Measurements from ENCODE around the gene NAA60.

The NAA60 gene

GRCh38 chr16:3443108-3444031 is at the start of gene NAA60, which contains the start of gene ZNF597:
Gene NAA60 (plus strand): TSS chr16:3443680. CDS start chr16:3476228, 32,548 bp downstream.
Gene ZNF597 (minus strand): TSS chr16:3443504. CDS start chr16:3443153, 351 bp downstream.
- peak; percentile 88 for DNase-seq (ENCODE audit: low spot score)

GRCh38 chr16:3400446-3400778 is 43.1 kb upstream of the NAA60 start:
- peak; percentile 4 for DNase-seq (ENCODE audit: low spot score)

GRCh38 chr16:3400779-3401688 is 42.4 kb upstream of the NAA60 start, which contains the start of the genes ZNF174 and ZSCAN32:
Gene ZNF174 (plus strand): TSS chr16:3401215. CDS start chr16:3402005, 790 bp downstream.
Gene ZSCAN32 (minus strand): TSS chr16:3401004. CDS start chr16:3397557, 3,447 bp downstream.
- DNase-seq (ENCODE audit: low spot score): peak; percentile 99

GRCh38 chr16:3401719-3402397 is 41.6 kb upstream of the NAA60 start:
- DNase-seq (ENCODE audit: low spot score): no peak

- DNase-seq (ENCODE audit: low spot score): no peak
Measured at GRCh38 chr16:3408561-3409197, 34.8 kb upstream of the NAA60 start.

GRCh38 chr16:3413730-3414379 is 29.6 kb upstream of the NAA60 start:
- DNase-seq (ENCODE audit: low spot score): no peak

GRCh38 chr16:3431779-3432219 is 11.7 kb upstream of the NAA60 start:
- no peak for DNase-seq (ENCODE audit: low spot score)

GRCh38 chr16:3434373-3434772 is 9.1 kb upstream of the NAA60 start:
- DNase-seq (ENCODE audit: low spot score): no peak

GRCh38 chr16:3439637-3440036 is 3.8 kb upstream of the NAA60 start:
- no peak for DNase-seq (ENCODE audit: low spot score)

GRCh38 chr16:3444032-3444388 is 530 bp downstream of the NAA60 start:
- peak; percentile 18 for DNase-seq (ENCODE audit: low spot score)

GRCh38 chr16:3454093-3454492 is 10.6 kb downstream of the NAA60 start:
- no peak for DNase-seq (ENCODE audit: low spot score)

- DNase-seq (ENCODE audit: low spot score): no peak
Measured at GRCh38 chr16:3454631-3455147, 11.2 kb downstream of the NAA60 start.

- DNase-seq (ENCODE audit: low spot score): peak; percentile 93
Measured at GRCh38 chr16:3457434-3458252, 14.2 kb downstream of the NAA60 start.

GRCh38 chr16:3458278-3458851 is 14.9 kb downstream of the NAA60 start:
- peak; percentile 9 for DNase-seq (ENCODE audit: low spot score)

GRCh38 chr16:3458852-3459361 is 15.4 kb downstream of the NAA60 start:
- DNase-seq (ENCODE audit: low spot score): peak; percentile 41

GRCh38 chr16:3459401-3460090 is 16.1 kb downstream of the NAA60 start:
- no peak for DNase-seq (ENCODE audit: low spot score)

GRCh38 chr16:3460121-3460520 is 16.6 kb downstream of the NAA60 start:
- DNase-seq (ENCODE audit: low spot score): no peak

GRCh38 chr16:3460585-3460984 is 17.1 kb downstream of the NAA60 start:
- no peak for DNase-seq (ENCODE audit: low spot score)
